CD4-positive, alpha-beta T cell (primary cell): ENCODE data around the gene JOSD2. TPM values are rescaled to one million over a fixed set of nuclear protein-coding genes. Genes with fewer than 3 reads are reported as not detected.
A peak's percentile ranks its signal among the peaks of the same experiment; 100 is the strongest.

ENCODE experiments used
- ATAC-seq: fragments of 200-7000 bp; cut with Tn5 transposase; one replicate; pipeline ENCODE4 v1.10.0; 2022; ENCODE audit warnings: mild to moderate bottlenecking; ENCODE audit not compliant: poor library complexity
- CTCF ChIA-PET: fragments of 350-600 bp; sonication (Branson Sonifier 250); formaldehyde crosslinking; loops from one replicate; lab custom pipeline; 2021; ENCODE audit warnings: antibody characterized with exemption, inconsistent platforms; lab: Charles Lee
- POLR2A ChIA-PET: fragments of 350-600 bp; sonication (Branson Sonifier 250); formaldehyde crosslinking; loops from one replicate; lab custom pipeline; 2021; ENCODE audit warnings: antibody characterized with exemption, inconsistent platforms; lab: Charles Lee
- DNase-seq, 14 experiments: peaks; one replicate each; pipeline ENCODE4 v3.0.0-alpha.2; 2013 to 2020; ENCODE audit warnings: mixed read lengths in 2 of 14
- H3K27ac ChIP-seq, 2 donors: one replicate each; pipeline versions ENCODE4 v1.5.1 to v1.7.0; 2013; ENCODE audit warnings: low read length in 2 of 2, low read depth in 1 of 2, mild to moderate bottlenecking in 1 of 2
- H3K27me3 ChIP-seq, 2 experiments: 1 replicate in 1 of 2; 2 replicates in 1 of 2; pipeline versions ENCODE4 v1.6.1 to v1.7.0; 2013; ENCODE audit warnings: low read length in 2 of 2, control low read depth in 1 of 2, mild to moderate bottlenecking in 1 of 2, moderate library complexity in 1 of 2; ENCODE audit not compliant: insufficient read depth in 2 of 2, control insufficient read depth in 1 of 2
- H3K36me3 ChIP-seq: one replicate; pipeline ENCODE4 v1.6.1; 2013; ENCODE audit warnings: low read length, control low read depth; ENCODE audit not compliant: insufficient read depth
- H3K4me1 ChIP-seq: one replicate; pipeline ENCODE4 v1.6.1; 2013; ENCODE audit warnings: low read length, control low read depth; ENCODE audit not compliant: insufficient read depth
- H3K4me3 ChIP-seq: one replicate; pipeline ENCODE4 v1.5.1; 2013; ENCODE audit warnings: mild to moderate bottlenecking, low read length, moderate library complexity
- H3K9me3 ChIP-seq, 2 experiments: 1 replicate in 1 of 2; 2 replicates in 1 of 2; pipeline versions ENCODE4 v1.6.1 to v1.7.0; 2013; ENCODE audit warnings: low read length in 2 of 2, mild to moderate bottlenecking in 2 of 2, control low read depth in 1 of 2, moderate library complexity in 1 of 2; ENCODE audit not compliant: control insufficient read depth in 1 of 2, insufficient read depth in 1 of 2
- H3K27ac Mint-ChIP-seq: one replicate; pipeline ENCODE4 v1.8.0; 2020; ENCODE audit warnings: mixed read lengths
- H3K27me3 Mint-ChIP-seq: one replicate; pipeline ENCODE4 v1.8.0; 2021; ENCODE audit warnings: mixed read lengths
- H3K36me3 Mint-ChIP-seq: one replicate; pipeline ENCODE4 v1.8.0; 2021; ENCODE audit warnings: low read depth, mixed read lengths
- H3K4me1 Mint-ChIP-seq: one replicate; pipeline ENCODE4 v1.8.0; 2021; ENCODE audit warnings: low read depth, mixed read lengths
- H3K4me3 Mint-ChIP-seq: one replicate; pipeline ENCODE4 v1.8.0; 2020; ENCODE audit warnings: mild to moderate bottlenecking, mixed read lengths
- H3K9me3 Mint-ChIP-seq: one replicate; pipeline ENCODE4 v1.8.0; 2020; ENCODE audit warnings: mixed read lengths
- CTCF ChIP-seq: fragments of 200-600 bp; IDR thresholded peaks from one replicate; pipeline ENCODE4 v1.8.0; 2022; ENCODE audit warnings: antibody characterized with exemption, mild to moderate bottlenecking
- intact Hi-C, 2 experiments: fragments of 100-400 bp; cut with DNase I in 1 of 2; cut with micrococcal nuclease in 1 of 2; formaldehyde crosslinking; loops; one replicate each; pipeline versions ENCODE4 v1.15.1 to v1.9.0; 2023 to 2025; cut with DNase I, micrococcal nuclease
- total RNA-seq, 174 experiments: library from RNA in 2 of 174; stranded (reverse) in 2 of 174; gene quantifications; one replicate each; pipeline ENCODE4 v1.2.3 and lab custom pipeline; 2021 to 2026

The JOSD2 gene
- total RNA-seq, 2 experiments from 2014 or later, result 11.7 to 11.9 TPM

GRCh38 chr19:50513746-50514345, 2.9 kb upstream of the JOSD2 start, which contains the start of gene ASPDH:
Gene ASPDH (minus strand): TSS chr19:50513913. CDS start chr19:50513823, 90 bp downstream.
- ATAC-seq (no peak), DNase-seq (no peak)
- ChIA-PET CTCF (no interaction called here), POLR2A (no interaction called here)
- no peak within 1 kb of the TSS for H3K4me3 ChIP-seq
- Mint-ChIP-seq H3K27ac (no peak within 1 kb of the TSS), H3K9me3 (no peaks in the 10 kb centered on the region), H3K27me3 (peaks cover 10% of the 10 kb centered on the region), H3K4me3 (peak within 1 kb of the TSS; percentile 42), H3K4me1 (peaks cover 15% of the 10 kb centered on the region), H3K36me3 (peaks cover 5% of the 10 kb centered on the region)
- H3K27me3 ChIP-seq, result peaks cover 0 to 4% of the 10 kb centered on the region in 2 experiments
- no peaks in the 10 kb centered on the region for H3K36me3 ChIP-seq
- no peak for TF ChIP-seq CTCF
- peaks cover 0 to 20% of the 10 kb centered on the region in 2 experiments for H3K9me3 ChIP-seq
- peaks cover 23% of the 10 kb centered on the region for H3K4me1 ChIP-seq
- H3K27ac ChIP-seq, result no peak within 1 kb of the TSS
- intact Hi-C loops, result loop anchor here in 1 of 2 experiments (5.0 kb wide), 4 partner anchors 82 to 1078 kb away; partner anchors contain the start of genes CTU1 and MYBPC2

GRCh38 chr19:50512999-50513745, 2.2 kb upstream of the JOSD2 start:
- H3K9me3 ChIP-seq, result peaks cover 0 to 15% of the 10 kb centered on the region in 2 experiments
- H3K27me3 Mint-ChIP-seq, result peaks cover 10% of the 10 kb centered on the region
- peaks cover 15% of the 10 kb centered on the region for H3K4me1 Mint-ChIP-seq
- peaks cover 23% of the 10 kb centered on the region for H3K4me1 ChIP-seq
- POLR2A ChIA-PET, result no interaction called here
- intact Hi-C loops, result loop anchor here in 1 of 2 experiments (5.0 kb wide), 4 partner anchors 81 to 1079 kb away; partner anchors contain the start of genes CTU1 and MYBPC2
- H3K27ac ChIP-seq, result no peak overlapping the region
- H3K36me3 Mint-ChIP-seq, result peaks cover 5% of the 10 kb centered on the region
- no peak for TF ChIP-seq CTCF
- ATAC-seq (no peak), DNase-seq (no peak)
- no peak overlapping the region for H3K27ac Mint-ChIP-seq
- no peaks in the 10 kb centered on the region for H3K36me3 ChIP-seq
- H3K27me3 ChIP-seq, result peaks cover 0 to 4% of the 10 kb centered on the region in 2 experiments
- CTCF ChIA-PET, result no interaction called here
- no peak overlapping the region for H3K4me3 Mint-ChIP-seq
- H3K4me3 ChIP-seq, result no peak overlapping the region
- H3K9me3 Mint-ChIP-seq, result no peaks in the 10 kb centered on the region

- H3K27me3 ChIP-seq, result peaks cover 0 to 4% of the 10 kb centered on the region in 2 experiments
- Mint-ChIP-seq H3K27ac (peak overlapping the region; percentile 89), H3K27me3 (peaks cover 10% of the 10 kb centered on the region), H3K36me3 (peaks cover 5% of the 10 kb centered on the region), H3K9me3 (no peaks in the 10 kb centered on the region), H3K4me1 (peaks cover 15% of the 10 kb centered on the region), H3K4me3 (no peak overlapping the region)
- peaks cover 0 to 15% of the 10 kb centered on the region in 2 experiments for H3K9me3 ChIP-seq
- H3K4me3 ChIP-seq, result peak overlapping the region; percentile 79
- CTCF ChIA-PET, result interaction anchor here (1.8 kb wide), 1 partner anchor 44 kb away, joined by 5 read pairs; no protein-coding TSS in a partner anchor
- H3K36me3 ChIP-seq, result no peaks in the 10 kb centered on the region
- intact Hi-C loops, result loop anchor here in 1 of 2 experiments (5.0 kb wide), 4 partner anchors 80 to 1080 kb away; partner anchors contain the start of genes CTU1 and MYBPC2
- H3K27ac ChIP-seq, result no peak overlapping the region
- POLR2A ChIA-PET, result interaction anchor here (1.1 to 1.9 kb wide), 5 partner anchors 37 to 291 kb away, joined by 3 to 19 read pairs (median 9); no protein-coding TSS in a partner anchor
- DNase-seq (no peak), ATAC-seq (no peak)
- TF ChIP-seq CTCF, result no peak
- peaks cover 23% of the 10 kb centered on the region for H3K4me1 ChIP-seq
Measured at GRCh38 chr19:50512112-50512998, 1.4 kb upstream of the JOSD2 start.
